Liver (tissue), 9 donors: ENCODE measurements around the gene PALD1. TPM values are rescaled to one million over a fixed set of nuclear protein-coding genes. Genes with fewer than 3 reads are reported as not detected.

Experiments
- DNase-seq: peaks from one replicate; pipeline ENCODE4 v3.0.0-alpha.2; 2017; ENCODE audit warnings: low spot score
- H3K27ac ChIP-seq, 2 donors: one replicate each; pipeline ENCODE4 v1.7.0; 2013; ENCODE audit warnings: inconsistent platforms in 2 of 2, low read length in 2 of 2, control low read depth in 1 of 2, low read depth in 1 of 2, mild to moderate bottlenecking in 1 of 2
- H3K27me3 ChIP-seq, 4 donors: one replicate each; pipeline versions ENCODE4 v1.6.1 to v1.7.0; 2013; ENCODE audit warnings: low read length in 3 of 4, inconsistent platforms in 1 of 4, mild to moderate bottlenecking in 1 of 4, moderate library complexity in 1 of 4; ENCODE audit not compliant: control insufficient read depth in 4 of 4, insufficient read depth in 4 of 4
- H3K36me3 ChIP-seq, 4 donors: one replicate each; pipeline versions ENCODE4 v1.6.1 to v1.7.0; 2013; ENCODE audit warnings: low read length in 3 of 4, mild to moderate bottlenecking in 3 of 4, low read depth in 1 of 4, moderate library complexity in 1 of 4; ENCODE audit not compliant: control insufficient read depth in 4 of 4, insufficient read depth in 3 of 4
- H3K4me1 ChIP-seq, 4 donors: one replicate each; pipeline versions ENCODE4 v1.6.1 to v1.7.0; 2013; ENCODE audit warnings: low read length in 3 of 4, mild to moderate bottlenecking in 3 of 4, moderate library complexity in 1 of 4; ENCODE audit not compliant: control insufficient read depth in 4 of 4, insufficient read depth in 4 of 4
- H3K4me3 ChIP-seq, 3 donors: one replicate each; pipeline versions ENCODE4 v1.6.1 to v1.7.0; 2013; ENCODE audit warnings: low read length in 3 of 3, control low read depth in 1 of 3, low read depth in 1 of 3, mild to moderate bottlenecking in 1 of 3
- H3K9ac ChIP-seq, 2 donors: one replicate each; pipeline ENCODE4 v1.7.0; 2013; ENCODE audit warnings: low read length in 2 of 2, mild to moderate bottlenecking in 2 of 2, moderate library complexity in 2 of 2, control low read depth in 1 of 2, low read depth in 1 of 2
- H3K9me3 ChIP-seq, 4 donors: one replicate each; pipeline versions ENCODE4 v1.6.1 to v1.7.0; 2013; ENCODE audit warnings: low read length in 3 of 4; ENCODE audit not compliant: control insufficient read depth in 4 of 4
- ATF3 ChIP-seq: IDR thresholded peaks from 2 replicates; pipeline ENCODE4 v1.6.1; 2016; ENCODE audit warnings: antibody characterized with exemption
- EGR1 ChIP-seq, 2 donors: IDR thresholded peaks; 2 replicates each; pipeline ENCODE4 v1.6.1; 2016 to 2018; ENCODE audit warnings: antibody characterized with exemption in 2 of 2, low read depth in 2 of 2
- FOXA1 ChIP-seq: IDR thresholded peaks from 2 replicates; pipeline ENCODE4 v1.6.1; 2016; ENCODE audit warnings: antibody characterized with exemption
- FOXA2 ChIP-seq: IDR thresholded peaks from 2 replicates; pipeline ENCODE4 v1.6.1; 2016; ENCODE audit warnings: antibody characterized with exemption
- HNF4A ChIP-seq, 2 donors: conservative IDR thresholded peaks; 2 replicates each; pipeline ENCODE4 v1.6.1; 2016; ENCODE audit warnings: antibody characterized with exemption in 2 of 2, mild to moderate bottlenecking in 2 of 2
- HNF4G ChIP-seq: IDR thresholded peaks from 2 replicates; pipeline ENCODE4 v1.6.1; 2016; ENCODE audit warnings: antibody characterized with exemption
- NR2F2 ChIP-seq: IDR thresholded peaks from 2 replicates; pipeline ENCODE4 v1.6.1; 2016; ENCODE audit warnings: antibody characterized with exemption
- RAD21 ChIP-seq, 2 donors: IDR thresholded peaks; 2 replicates each; pipeline ENCODE4 v1.6.1; 2016; ENCODE audit warnings: antibody characterized with exemption in 2 of 2, mild to moderate bottlenecking in 2 of 2
- REST ChIP-seq: IDR thresholded peaks from 2 replicates; pipeline ENCODE4 v1.6.1; 2016; ENCODE audit warnings: antibody characterized with exemption, mild to moderate bottlenecking
- RXRA ChIP-seq, 2 donors: IDR thresholded peaks; 2 replicates each; pipeline ENCODE4 v1.6.1; 2017 to 2018; ENCODE audit warnings: antibody characterized with exemption in 2 of 2, mild to moderate bottlenecking in 1 of 2
- SP1 ChIP-seq: IDR thresholded peaks from 2 replicates; pipeline ENCODE4 v1.6.1; 2018; ENCODE audit warnings: antibody characterized with exemption, mild to moderate bottlenecking
- TAF1 ChIP-seq: conservative IDR thresholded peaks from 2 replicates; pipeline ENCODE4 v1.6.1; 2016; ENCODE audit warnings: antibody characterized with exemption, mild to moderate bottlenecking
- YY1 ChIP-seq: IDR thresholded peaks from 2 replicates; pipeline ENCODE4 v1.6.1; 2016; ENCODE audit warnings: antibody characterized with exemption, mild to moderate bottlenecking
- ZBTB33 ChIP-seq: IDR thresholded peaks from 2 replicates; pipeline ENCODE4 v1.6.1; 2016; ENCODE audit warnings: antibody characterized with exemption
- WGBS: extraction: QIAGEN DNeasy Blood & Tissue Kit; methylation state at CpG from one replicate; pipeline ENCODE4 v1.1.7; 2013; 5-methylcytosine and 5-hydroxymethylcytosine counted together
- polyA plus RNA-seq, 2 donors: library from polyadenylated mRNA; stranded (reverse) in 1 of 2; unstranded in 1 of 2; fragments of 200-250 nt in 1 of 2; fragments of >200 nt in 1 of 2; fragmentation: Nextera tagmentation in 1 of 2; extraction: Ambion mirVana in 1 of 2; gene quantifications; one replicate each; pipeline versions ENCODE4 v1.2.1 to v1.2.3, GENCODE V29; 2013 to 2015
- total RNA-seq, 2 donors: library from RNA; depleted of rRNA; stranded (reverse); fragments of >200 nt; gene quantifications; one replicate each; pipeline ENCODE4 v1.2.3, GENCODE V29; 2014
- TF ChIP-seq, protein P1 (sequence below): fragments of 150-350 bp; IDR thresholded peaks from 2 replicates; pipeline ENCODE4 v1.5.1; 2017; ENCODE audit warnings: improper control_type of control experiment, low read depth, low read length; ENCODE audit not compliant: missing input control
- donor health status: healthy.
- donor health status: healthy.
- donor health status: healthy.
- donor health status: healthy.
- donor health status: healthy.

Gene PALD1
- total and polyA plus RNA-seq, 4 donors = 0.72 to 4.2 (median 1.4) TPM

DNA sequence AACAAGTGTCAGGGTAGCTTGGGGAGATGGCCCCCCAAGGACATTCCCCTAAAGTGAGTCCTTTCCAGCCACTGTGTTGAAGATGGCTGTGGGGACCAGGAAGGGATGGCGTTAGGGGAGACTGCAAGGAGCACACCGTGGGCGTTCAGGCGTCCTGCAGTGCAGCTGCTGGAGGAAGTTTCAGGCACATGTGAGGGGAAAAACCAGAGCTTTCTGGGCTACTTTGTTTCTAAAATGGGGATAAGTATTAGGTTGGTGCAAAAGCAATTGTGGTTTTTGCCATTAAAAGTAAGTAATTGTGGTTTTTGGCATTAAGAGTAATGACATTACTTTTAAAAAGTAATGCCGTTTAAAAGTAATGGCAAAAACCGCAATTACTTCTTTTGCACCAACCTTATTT is 109.7 kb downstream of the PALD1 start:
- Histone ChIP-seq H3K27ac (no peak overlapping the region), H3K9ac (no peak overlapping the region), H3K4me1 (no peaks in the 10 kb centered on the region), H3K9me3 (no peaks in the 10 kb centered on the region), H3K27me3 (no peaks in the 10 kb centered on the region), H3K4me3 (no peak overlapping the region), H3K36me3 (no peaks in the 10 kb centered on the region)
- 73% methylated on average over 6 of the region's 6 CpGs for WGBS
- no peak for DNase-seq
- TF ChIP-seq HNF4G = no peak
- TF ChIP-seq FOXA2 = no peak
- TF ChIP-seq ZBTB33 = no peak
- TF ChIP-seq REST = no peak
- no peak for TF ChIP-seq RXRA (IDR thresholded peaks at IDR 0.05)
- TF ChIP-seq NR2F2 = no peak
- TF ChIP-seq TAF1 = no peak
- no peak for TF ChIP-seq RAD21 (IDR thresholded peaks at IDR 0.05)
- no peak for TF ChIP-seq YY1
- TF ChIP-seq ATF3 = no peak
- no peak for TF ChIP-seq SP1
- TF ChIP-seq FOXA1 = no peak
- TF ChIP-seq, protein P1, sequence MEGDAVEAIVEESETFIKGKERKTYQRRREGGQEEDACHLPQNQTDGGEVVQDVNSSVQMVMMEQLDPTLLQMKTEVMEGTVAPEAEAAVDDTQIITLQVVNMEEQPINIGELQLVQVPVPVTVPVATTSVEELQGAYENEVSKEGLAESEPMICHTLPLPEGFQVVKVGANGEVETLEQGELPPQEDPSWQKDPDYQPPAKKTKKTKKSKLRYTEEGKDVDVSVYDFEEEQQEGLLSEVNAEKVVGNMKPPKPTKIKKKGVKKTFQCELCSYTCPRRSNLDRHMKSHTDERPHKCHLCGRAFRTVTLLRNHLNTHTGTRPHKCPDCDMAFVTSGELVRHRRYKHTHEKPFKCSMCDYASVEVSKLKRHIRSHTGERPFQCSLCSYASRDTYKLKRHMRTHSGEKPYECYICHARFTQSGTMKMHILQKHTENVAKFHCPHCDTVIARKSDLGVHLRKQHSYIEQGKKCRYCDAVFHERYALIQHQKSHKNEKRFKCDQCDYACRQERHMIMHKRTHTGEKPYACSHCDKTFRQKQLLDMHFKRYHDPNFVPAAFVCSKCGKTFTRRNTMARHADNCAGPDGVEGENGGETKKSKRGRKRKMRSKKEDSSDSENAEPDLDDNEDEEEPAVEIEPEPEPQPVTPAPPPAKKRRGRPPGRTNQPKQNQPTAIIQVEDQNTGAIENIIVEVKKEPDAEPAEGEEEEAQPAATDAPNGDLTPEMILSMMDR = no peak
- TF ChIP-seq HNF4A (conservative IDR thresholded peaks at IDR 0.05) = no peak

GRCh38 chr10:70588859-70589570 is 110.4 kb downstream of the PALD1 start:
- WGBS = 86% methylated on average over 10 of the region's 10 CpGs
- no peak for TF ChIP-seq EGR1 (IDR thresholded peaks at IDR 0.05; ENCODE audit: low read depth in 2 of 2)
- no peak overlapping the region for H3K27ac ChIP-seq
- no peak for DNase-seq
- H3K4me1 ChIP-seq = no peaks in the 10 kb centered on the region
- no peaks in the 10 kb centered on the region for H3K36me3 ChIP-seq
- H3K4me3 ChIP-seq = no peak overlapping the region
- H3K27me3 ChIP-seq = no peaks in the 10 kb centered on the region
- no peak overlapping the region for H3K9ac ChIP-seq
- H3K9me3 ChIP-seq = no peaks in the 10 kb centered on the region
